EH (cell line): ENCODE data around the gene GXYLT1.
"Not testable (repeated sequence)": the region's sequence is repeated elsewhere in the genome, so short reads cannot be mapped to it uniquely, and the experiment has no call there.

ENCODE experiments used
- DNase-seq: peaks from one replicate; pipeline ENCODE4 v3.0.0-alpha.2; 2015; ENCODE audit warnings: low read depth

Gene GXYLT1

GRCh38 chr12:42144408-42145196 is at the start of gene GXYLT1:
GXYLT1 (minus strand) TSS chr12:42144874; CDS start chr12:42144646, 228 bp downstream.
- peak; percentile 94 for DNase-seq

DNA sequence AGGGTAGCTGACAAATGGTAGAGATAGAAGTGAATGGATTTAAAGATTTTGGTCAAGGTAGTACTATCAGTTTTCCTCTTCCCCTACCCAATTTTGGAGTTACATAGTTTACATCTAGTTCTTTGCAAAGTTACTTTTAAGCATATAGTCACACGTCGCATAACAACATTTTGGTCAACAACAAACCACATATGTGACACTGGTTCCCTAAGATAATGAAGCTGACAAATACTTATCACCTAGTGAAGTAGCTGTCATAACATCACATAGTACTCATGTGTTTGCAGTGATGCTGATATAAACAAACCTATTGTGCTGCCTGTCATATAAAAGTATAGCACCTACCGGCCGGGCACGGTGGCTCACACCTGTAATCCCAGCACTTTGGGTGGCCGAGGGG is 48.0 kb upstream of the GXYLT1 start:
- DNase-seq, result no peak

DNA sequence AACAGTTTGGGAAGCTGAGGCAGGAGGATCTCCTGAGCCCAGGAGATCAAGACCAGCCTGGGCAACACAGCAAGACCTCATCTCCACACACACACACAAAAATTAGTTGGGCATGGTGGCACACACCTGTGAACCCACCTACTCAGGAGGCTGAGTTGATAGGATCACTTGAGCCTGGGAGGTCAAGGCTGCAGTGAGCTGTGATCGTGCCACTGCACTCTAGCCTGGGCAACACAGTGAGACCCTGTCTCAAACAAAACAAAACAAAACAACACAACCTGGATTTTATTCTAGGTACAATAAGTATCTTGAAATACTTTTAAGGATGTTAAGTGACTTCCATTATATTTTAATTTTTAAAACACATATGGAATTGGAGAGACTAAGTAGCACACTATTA is 47.6 kb upstream of the GXYLT1 start:
- no peak for DNase-seq

DNA sequence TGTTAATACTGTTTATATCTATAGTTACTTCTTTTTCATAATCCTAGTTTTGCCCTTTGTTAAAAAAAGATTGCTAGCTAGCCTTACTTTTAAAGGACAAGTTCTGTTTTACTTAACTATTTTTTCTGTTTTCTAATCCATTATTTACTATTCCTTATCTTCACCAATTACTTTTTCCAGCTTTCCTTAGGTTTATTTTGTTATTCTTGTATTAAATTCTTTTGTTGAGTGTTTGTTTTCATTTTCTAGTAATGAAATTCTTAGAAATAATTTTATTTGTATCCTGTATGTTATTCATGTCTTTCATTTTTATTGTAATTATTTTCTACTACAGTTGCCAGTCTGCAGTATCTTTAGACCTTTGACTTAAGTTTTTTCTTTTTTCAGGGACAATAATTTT is 45.7 kb upstream of the GXYLT1 start:
- DNase-seq, result no peak

GRCh38 chr12:42188275-42188674 is 43.6 kb upstream of the GXYLT1 start:
- not testable (repeated sequence) for DNase-seq

GRCh38 chr12:42187799-42188198 is 43.1 kb upstream of the GXYLT1 start:
- no peak for DNase-seq

GRCh38 chr12:42186793-42187192 is 42.1 kb upstream of the GXYLT1 start:
- no peak for DNase-seq

- no peak for DNase-seq
These were observed 37.7 kb upstream of the GXYLT1 start for GRCh38 chr12:42182394-42182793.

GRCh38 chr12:42180990-42181596 is 36.4 kb upstream of the GXYLT1 start:
- DNase-seq, result peak; percentile 35

DNA sequence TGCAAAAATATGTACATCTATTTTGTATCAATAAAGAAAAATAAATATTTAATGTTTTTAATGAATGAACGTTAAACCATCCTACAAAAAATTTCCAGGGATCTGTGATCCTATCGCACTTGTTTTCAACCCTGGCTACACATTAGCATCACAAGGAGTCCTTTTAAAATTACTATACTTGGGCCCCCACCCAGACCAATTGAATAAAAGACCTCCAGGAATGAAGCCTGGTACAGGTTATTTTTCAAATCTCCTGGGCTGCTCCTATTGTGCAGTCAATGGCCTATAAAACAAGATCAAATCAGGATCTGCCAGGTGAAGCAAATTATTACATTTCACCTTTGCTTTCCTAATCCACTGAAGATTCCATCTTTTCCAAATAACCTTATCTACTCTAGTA is 33.4 kb upstream of the GXYLT1 start:
- DNase-seq, result no peak

GRCh38 chr12:42174978-42175377 is 30.3 kb upstream of the GXYLT1 start:
- no peak for DNase-seq

GRCh38 chr12:42173961-42174521 is 29.4 kb upstream of the GXYLT1 start:
- DNase-seq, result no peak

DNA sequence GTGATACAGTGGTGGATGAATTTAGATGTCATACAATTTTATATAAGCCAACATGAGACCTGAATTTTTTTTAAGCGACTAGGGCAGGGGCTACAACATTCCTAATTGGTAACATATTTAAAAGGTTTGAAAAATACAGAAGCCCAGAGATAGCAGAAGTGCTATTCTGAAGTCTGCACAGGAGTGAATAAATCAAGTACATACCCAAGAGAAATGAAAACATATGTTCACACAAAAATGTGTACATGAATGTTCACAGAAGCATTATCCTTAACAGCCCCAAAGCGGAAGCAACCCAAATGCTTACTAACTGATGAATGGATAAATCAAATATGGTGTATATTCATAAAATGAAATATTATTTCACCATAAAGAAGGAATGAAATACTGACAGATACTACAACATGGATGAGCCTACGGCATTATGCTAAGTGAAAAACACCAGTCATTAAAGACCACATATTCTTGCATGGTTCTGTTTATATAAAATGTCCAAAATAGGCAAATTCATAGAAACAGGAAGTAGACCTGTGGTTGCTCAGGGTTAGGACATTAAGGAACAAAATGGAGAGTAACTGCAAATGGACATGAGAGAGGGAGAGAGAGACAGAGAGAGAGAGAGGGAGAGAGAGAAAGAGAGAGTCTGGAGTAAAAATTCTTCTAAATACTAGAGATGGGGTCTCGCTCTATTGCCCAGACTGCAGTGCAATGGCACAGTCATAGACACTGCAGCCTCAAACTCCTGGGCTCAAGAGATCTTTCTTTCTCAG is 28.0 kb upstream of the GXYLT1 start:
- DNase-seq, result no peak

- DNase-seq, result no peak
These were observed 23.0 kb upstream of the GXYLT1 start for GRCh38 chr12:42167711-42168110.

DNA sequence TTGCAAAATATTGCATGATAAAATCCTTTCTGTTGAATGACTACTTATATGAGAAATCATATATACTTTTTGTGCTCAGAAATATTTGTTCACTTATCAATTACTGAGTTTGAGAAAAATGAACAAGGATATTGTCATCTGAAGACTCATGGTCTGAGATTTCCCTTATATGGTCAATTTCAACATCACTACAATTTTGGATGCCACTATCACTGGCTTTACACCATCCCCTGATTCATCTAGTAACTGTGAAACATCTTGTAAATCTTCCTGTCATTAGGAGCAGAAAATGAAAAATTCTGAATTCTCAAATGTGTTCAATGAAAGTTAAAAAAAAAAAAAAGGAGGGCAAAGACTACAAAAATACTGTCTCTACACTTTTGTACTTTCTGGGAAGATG is 21.8 kb upstream of the GXYLT1 start:
- peak; percentile 66 for DNase-seq

GRCh38 chr12:42163913-42164312 is 19.2 kb upstream of the GXYLT1 start:
- DNase-seq, result no peak

DNA sequence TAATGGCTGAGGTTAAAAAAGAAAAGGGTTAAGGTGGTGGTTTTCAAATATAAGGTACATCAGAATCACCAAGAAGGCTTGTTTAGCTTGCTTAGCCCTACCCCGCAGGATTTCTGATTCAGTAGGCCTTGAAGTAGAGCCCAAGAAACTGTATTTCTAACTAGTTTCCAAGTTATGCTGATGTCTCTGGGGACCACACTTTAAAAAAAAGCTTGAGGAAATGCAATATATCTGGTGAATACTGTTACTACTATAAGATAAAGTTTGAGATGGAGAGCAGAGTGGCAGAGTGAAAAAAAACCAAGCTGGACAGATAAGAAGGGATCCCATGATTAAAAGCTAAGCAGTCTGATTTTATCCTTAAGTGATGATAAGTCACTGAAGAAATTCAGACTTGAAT is 18.3 kb upstream of the GXYLT1 start:
- DNase-seq, result no peak

DNA sequence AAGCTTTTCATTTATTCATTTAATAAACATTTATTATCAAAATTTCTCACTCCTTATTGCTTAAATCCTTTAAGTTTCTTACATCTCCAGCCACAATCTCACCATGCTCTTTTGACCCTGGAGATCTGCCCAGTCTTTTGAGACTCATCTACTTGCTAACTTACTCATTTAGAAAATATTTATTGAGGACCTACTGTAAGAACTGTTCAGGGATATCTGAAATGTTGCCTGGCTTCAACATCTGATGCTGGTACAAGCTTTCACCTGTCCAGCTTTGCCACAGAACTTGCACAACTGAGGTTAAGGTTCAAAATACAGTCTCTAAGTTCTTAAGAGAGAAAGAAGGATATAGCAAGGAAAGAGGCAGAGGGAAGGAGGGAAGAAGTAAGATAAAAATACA is 17.5 kb upstream of the GXYLT1 start:
- DNase-seq, result peak; percentile 74

DNA sequence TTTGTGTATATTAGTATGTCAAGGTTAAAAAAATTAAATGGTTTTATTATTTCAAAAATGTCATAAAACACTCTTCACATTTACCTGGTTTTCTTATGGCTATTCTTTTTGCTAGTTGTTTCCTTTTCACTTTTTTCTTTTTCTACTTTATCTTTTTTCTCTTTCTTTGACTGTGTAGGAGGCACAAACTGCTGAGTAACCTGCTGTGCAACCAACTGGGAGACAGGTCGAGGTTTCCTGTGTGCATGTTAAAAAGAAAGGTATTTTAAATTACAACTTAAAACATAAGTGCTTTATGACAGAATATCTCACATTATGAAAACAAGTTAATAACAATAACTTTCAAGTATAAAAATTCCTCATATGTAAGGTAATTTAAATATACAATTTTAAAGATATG is 16.9 kb upstream of the GXYLT1 start:
- DNase-seq, result no peak

DNA sequence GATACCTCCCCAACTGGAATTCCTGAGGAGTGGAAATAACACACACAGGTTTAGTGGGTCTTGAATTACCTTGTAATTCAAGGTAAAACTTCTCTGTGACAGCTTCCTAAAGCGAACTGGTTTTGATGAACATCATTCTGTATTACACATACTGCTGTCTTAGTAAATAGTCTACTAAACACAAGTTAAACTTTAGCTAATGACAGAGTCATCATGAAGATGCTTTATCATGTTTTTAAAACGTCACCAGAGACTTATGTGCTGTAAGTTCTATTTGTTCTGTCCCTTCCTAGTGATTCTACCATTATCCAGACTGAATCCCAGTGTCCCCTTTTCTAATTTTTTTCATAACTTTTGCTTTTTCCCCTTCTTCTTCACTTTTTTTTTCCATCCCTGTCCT is 11.6 kb upstream of the GXYLT1 start:
- DNase-seq, result no peak

DNA sequence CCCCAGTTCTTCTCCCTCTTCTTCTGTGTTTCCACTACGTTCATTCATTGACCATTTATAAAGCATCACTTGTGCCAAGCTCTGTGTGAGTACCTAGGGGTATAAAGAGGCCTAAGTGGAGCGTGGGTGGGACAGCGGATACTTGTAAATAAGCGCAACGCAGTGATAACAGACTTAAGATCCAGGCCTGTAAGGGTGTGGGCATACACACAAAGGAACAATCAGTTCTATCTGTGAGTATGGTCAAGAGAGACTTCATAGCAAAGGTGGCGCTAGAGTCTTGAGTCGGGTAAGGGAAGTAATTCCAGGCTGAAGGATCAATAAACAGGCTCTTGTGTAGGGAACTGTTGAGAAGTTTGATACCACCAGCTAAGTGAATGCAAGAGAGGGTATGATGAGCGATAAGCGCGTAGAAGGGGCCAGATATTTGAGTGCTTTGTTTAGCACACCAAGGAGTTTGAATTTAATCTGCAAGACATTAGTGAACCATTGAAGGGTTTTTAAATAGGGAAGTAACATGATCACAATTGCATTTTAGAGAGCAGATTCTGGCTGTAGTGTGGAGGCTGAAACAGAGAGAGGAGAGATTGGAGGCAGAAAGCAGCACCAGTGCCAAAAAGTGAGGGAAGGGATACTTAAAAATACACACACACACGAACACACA is 1.0 kb upstream of the GXYLT1 start:
- DNase-seq, result no peak

DNA sequence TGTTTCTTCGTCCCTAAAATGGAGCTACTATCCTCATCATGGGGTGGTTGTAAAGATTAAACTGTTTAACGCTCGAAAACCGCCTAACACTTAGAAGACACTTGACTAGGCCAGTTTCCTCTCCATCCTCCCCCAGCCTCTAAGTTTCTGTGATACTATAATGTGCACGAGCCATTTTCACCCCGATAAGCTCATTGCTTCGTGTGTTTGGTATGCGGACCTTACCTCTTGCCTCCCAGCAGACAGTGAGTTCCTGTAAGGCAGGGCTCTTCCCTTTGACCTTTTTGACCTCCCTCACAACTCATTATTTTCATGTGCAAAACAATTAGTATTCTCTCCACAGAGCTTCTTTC is 499 bp upstream of the GXYLT1 start:
- no peak for DNase-seq

GRCh38 chr12:42144158-42144407 is 591 bp downstream of the GXYLT1 start:
- no peak for DNase-seq
